ENCODE data around the gene VPS33A.

Gene VPS33A

GRCh38 chr12:122238861-122239260, 27.4 kb downstream of the VPS33A start:
- TF ChIP-seq POLR2AphosphoS5 (IDR thresholded peaks at IDR 0.05; ENCODE audit: low read depth, low read length), result no peak
- TF ChIP-seq REST (IDR thresholded peaks at IDR 0.05; ENCODE audit: insufficient read depth in 1 of 2, low read depth in 2 of 2, low read length in 2 of 2), result no peak
- TF ChIP-seq FOXP2 (optimal IDR thresholded peaks at IDR 0.05; ENCODE audit: borderline replicate concordance, extremely low read depth, extremely low read length, insufficient read depth), result no peak
- no peak for TF ChIP-seq TAF1 (IDR thresholded peaks at IDR 0.05; ENCODE audit: borderline replicate concordance, insufficient read depth, low read length)

- TF ChIP-seq SIN3A (IDR thresholded peaks at IDR 0.05; ENCODE audit: borderline replicate concordance, insufficient read depth, low read length) (no peak), POLR2AphosphoS5 (IDR thresholded peaks at IDR 0.05; ENCODE audit: low read depth, low read length) (no peak), FOXP2 (optimal IDR thresholded peaks at IDR 0.05; ENCODE audit: borderline replicate concordance, extremely low read depth, extremely low read length, insufficient read depth) (no peak), TAF1 (IDR thresholded peaks at IDR 0.05; ENCODE audit: borderline replicate concordance, insufficient read depth, low read length) (no peak), REST (IDR thresholded peaks at IDR 0.05; ENCODE audit: insufficient read depth in 1 of 2, low read depth in 2 of 2, low read length in 2 of 2) (no peak)
Measured at GRCh38 chr12:122235741-122236140, 30.6 kb downstream of the VPS33A start.

DNA sequence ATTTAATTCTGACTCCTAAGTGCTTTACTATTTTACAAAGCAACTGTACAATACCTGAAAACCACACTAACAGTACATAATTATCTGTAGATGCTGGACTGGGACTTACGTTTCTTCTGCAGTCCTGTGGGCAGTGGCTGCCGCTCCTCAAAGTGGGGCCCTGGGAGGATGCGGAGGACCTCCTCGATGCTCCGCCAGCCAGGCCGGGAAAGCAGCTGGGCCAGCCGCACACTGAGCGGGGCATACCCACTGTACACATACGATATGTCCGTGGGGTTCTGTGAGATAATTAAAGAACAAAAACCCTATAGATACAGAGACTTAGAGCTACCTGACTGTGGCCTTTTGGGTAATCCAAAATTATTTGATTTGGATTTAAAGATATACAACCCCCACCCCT, 33.6 kb downstream of the VPS33A start:
- TF ChIP-seq FOXP2 (optimal IDR thresholded peaks at IDR 0.05; ENCODE audit: borderline replicate concordance, extremely low read depth, extremely low read length, insufficient read depth), result no peak
- no peak for TF ChIP-seq SIN3A (IDR thresholded peaks at IDR 0.05; ENCODE audit: borderline replicate concordance, insufficient read depth, low read length)

- TF ChIP-seq SIN3A (IDR thresholded peaks at IDR 0.05; ENCODE audit: borderline replicate concordance, insufficient read depth, low read length), result no peak
- no peak for TF ChIP-seq REST (IDR thresholded peaks at IDR 0.05; ENCODE audit: insufficient read depth in 1 of 2, low read depth in 2 of 2, low read length in 2 of 2)
- no peak for TF ChIP-seq POLR2AphosphoS5 (IDR thresholded peaks at IDR 0.05; ENCODE audit: low read depth, low read length)
- no peak for TF ChIP-seq FOXP2 (optimal IDR thresholded peaks at IDR 0.05; ENCODE audit: borderline replicate concordance, extremely low read depth, extremely low read length, insufficient read depth)
- TF ChIP-seq TAF1 (IDR thresholded peaks at IDR 0.05; ENCODE audit: borderline replicate concordance, insufficient read depth, low read length), result no peak
Measured at GRCh38 chr12:122230798-122231197, 35.5 kb downstream of the VPS33A start.

- TF ChIP-seq POLR2AphosphoS5 (IDR thresholded peaks at IDR 0.05; ENCODE audit: low read depth, low read length), result 0 out of 2 replicates have a peak, but pooled peaks have one; percentile 22
- no peak for TF ChIP-seq FOXP2 (optimal IDR thresholded peaks at IDR 0.05; ENCODE audit: borderline replicate concordance, extremely low read depth, extremely low read length, insufficient read depth)
- TF ChIP-seq REST (IDR thresholded peaks at IDR 0.05; ENCODE audit: insufficient read depth in 1 of 2, low read depth in 2 of 2, low read length in 2 of 2), result peak in 1 of 2 experiments; percentile 58; a peak in 1 of 4 replicates
- TF ChIP-seq SIN3A (IDR thresholded peaks at IDR 0.05; ENCODE audit: borderline replicate concordance, insufficient read depth, low read length), result 0 out of 2 replicates have a peak, but pooled peaks have one; percentile 10
- no peak for TF ChIP-seq TAF1 (IDR thresholded peaks at IDR 0.05; ENCODE audit: borderline replicate concordance, insufficient read depth, low read length)
Measured at GRCh38 chr12:122228092-122228491, 38.2 kb downstream of the VPS33A start.

Data from PFSK-1 (cell line).